ENCODE measurements around the gene CD2BP2. TPM values are rescaled to one million over a fixed set of nuclear protein-coding genes. Genes with fewer than 3 reads are reported as not detected.

CD2BP2 gene
- total and polyA plus RNA-seq, 2 of the 13 experiments (the other 11 are each of a cell fraction or from before 2014, with no cell fraction given): 24.9 to 54.6 TPM

DNA sequence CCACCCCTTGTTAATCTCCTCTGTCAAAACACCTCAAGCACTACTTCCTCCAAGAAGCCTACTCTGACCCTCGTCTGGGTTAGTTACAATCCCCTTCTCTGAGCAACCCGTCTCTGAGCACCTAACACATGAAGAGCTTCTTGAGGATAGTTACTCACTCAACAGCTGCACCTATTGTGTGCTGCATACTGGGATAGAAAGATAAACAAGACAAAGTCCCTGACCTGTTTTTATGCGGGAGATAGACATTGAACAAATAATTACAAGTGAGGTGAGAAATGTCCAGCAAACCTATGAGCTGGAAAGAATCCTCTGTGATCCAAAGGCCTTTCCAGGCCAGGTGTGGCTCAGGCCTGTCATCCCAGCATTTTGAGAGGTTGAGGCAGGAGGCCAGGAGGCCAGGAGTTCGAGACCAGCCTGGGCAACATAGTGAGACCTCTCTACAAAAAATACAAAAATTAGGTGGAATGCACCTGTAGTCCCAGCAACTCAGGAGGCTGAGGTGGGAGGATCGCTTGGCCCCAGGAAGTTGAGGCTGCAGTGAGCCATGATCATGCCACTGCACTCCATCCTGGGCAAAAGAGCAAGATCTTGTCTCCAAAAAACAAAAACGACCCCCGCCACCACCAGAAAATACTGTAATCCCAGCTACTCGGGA is 46.8 kb upstream of the CD2BP2 start (continued):
- TF ChIP-seq ZNF225 (CRISPR knock-in tag; IDR thresholded peaks at IDR 0.05) (no peak), ZNF337 (CRISPR knock-in tag; IDR thresholded peaks at IDR 0.05; ENCODE audit: borderline replicate concordance, low read depth) (peak; percentile 83; the same call in 1 of the 2 replicates), ZNF10 (CRISPR knock-in tag; IDR thresholded peaks at IDR 0.05; ENCODE audit: borderline replicate concordance, low read depth) (no peak), TARDBP (CRISPR knock-in tag; IDR thresholded peaks at IDR 0.05) (peak; percentile 75), ARNTL (CRISPR knock-in tag; IDR thresholded peaks at IDR 0.05) (peak; percentile 32; the same call in 1 of the 2 replicates), ELF3 (CRISPR knock-in tag; IDR thresholded peaks at IDR 0.05) (peak; percentile 75), CBX2 (IDR thresholded peaks at IDR 0.05; ENCODE audit: low read depth, low read length) (no peak), CBX2 (CRISPR knock-in tag; IDR thresholded peaks at IDR 0.05; ENCODE audit: low read depth) (0 out of 2 replicates have a peak, but pooled peaks have one; percentile 24), ZNF543 (CRISPR knock-in tag; IDR thresholded peaks at IDR 0.05) (peak; percentile 74; the same call in 1 of the 2 replicates), MIER3 (CRISPR knock-in tag; IDR thresholded peaks at IDR 0.05; ENCODE audit: borderline replicate concordance) (peak; percentile 85; the same call in 1 of the 2 replicates), MAZ (IDR thresholded peaks at IDR 0.05; ENCODE audit: borderline replicate concordance, low read depth, low read length) (no peak), MAZ (CRISPR knock-in tag; IDR thresholded peaks at IDR 0.05; ENCODE audit: low read depth) (0 out of 2 replicates have a peak, but pooled peaks have one; percentile 44), ZNF354B (CRISPR knock-in tag; IDR thresholded peaks at IDR 0.05) (no peak), MBNL3 (CRISPR knock-in tag; conservative IDR thresholded peaks at IDR 0.05) (no peak), MYNN (CRISPR knock-in tag; IDR thresholded peaks at IDR 0.05; ENCODE audit: low read depth) (no peak), KMT2A (CRISPR knock-in tag; IDR thresholded peaks at IDR 0.05) (no peak), ZNF761 (CRISPR knock-in tag; conservative IDR thresholded peaks at IDR 0.05) (no peak)
- TF ChIP-seq, protein P1, sequence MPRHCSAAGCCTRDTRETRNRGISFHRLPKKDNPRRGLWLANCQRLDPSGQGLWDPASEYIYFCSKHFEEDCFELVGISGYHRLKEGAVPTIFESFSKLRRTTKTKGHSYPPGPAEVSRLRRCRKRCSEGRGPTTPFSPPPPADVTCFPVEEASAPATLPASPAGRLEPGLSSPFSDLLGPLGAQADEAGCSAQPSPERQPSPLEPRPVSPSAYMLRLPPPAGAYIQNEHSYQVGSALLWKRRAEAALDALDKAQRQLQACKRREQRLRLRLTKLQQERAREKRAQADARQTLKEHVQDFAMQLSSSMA (CRISPR knock-in tag; IDR thresholded peaks at IDR 0.05): 0 out of 2 replicates have a peak, but pooled peaks have one; percentile 11
- TF ChIP-seq, protein P2, sequence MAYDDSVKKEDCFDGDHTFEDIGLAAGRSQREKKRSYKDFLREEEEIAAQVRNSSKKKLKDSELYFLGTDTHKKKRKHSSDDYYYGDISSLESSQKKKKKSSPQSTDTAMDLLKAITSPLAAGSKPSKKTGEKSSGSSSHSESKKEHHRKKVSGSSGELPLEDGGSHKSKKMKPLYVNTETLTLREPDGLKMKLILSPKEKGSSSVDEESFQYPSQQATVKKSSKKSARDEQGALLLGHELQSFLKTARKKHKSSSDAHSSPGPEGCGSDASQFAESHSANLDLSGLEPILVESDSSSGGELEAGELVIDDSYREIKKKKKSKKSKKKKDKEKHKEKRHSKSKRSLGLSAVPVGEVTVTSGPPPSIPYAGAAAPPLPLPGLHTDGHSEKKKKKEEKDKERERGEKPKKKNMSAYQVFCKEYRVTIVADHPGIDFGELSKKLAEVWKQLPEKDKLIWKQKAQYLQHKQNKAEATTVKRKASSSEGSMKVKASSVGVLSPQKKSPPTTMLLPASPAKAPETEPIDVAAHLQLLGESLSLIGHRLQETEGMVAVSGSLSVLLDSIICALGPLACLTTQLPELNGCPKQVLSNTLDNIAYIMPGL (CRISPR knock-in tag; IDR thresholded peaks at IDR 0.05; ENCODE audit: borderline replicate concordance in 1 of 2, low read depth in 1 of 2): peak; percentile 17 to 63; a peak in 2 of 4 replicates
- TF ChIP-seq, protein P3, sequence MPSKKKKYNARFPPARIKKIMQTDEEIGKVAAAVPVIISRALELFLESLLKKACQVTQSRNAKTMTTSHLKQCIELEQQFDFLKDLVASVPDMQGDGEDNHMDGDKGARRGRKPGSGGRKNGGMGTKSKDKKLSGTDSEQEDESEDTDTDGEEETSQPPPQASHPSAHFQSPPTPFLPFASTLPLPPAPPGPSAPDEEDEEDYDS (CRISPR knock-in tag; IDR thresholded peaks at IDR 0.05): peak; percentile 82; the same call in 1 of the 2 replicates
- TF ChIP-seq, protein P4, sequence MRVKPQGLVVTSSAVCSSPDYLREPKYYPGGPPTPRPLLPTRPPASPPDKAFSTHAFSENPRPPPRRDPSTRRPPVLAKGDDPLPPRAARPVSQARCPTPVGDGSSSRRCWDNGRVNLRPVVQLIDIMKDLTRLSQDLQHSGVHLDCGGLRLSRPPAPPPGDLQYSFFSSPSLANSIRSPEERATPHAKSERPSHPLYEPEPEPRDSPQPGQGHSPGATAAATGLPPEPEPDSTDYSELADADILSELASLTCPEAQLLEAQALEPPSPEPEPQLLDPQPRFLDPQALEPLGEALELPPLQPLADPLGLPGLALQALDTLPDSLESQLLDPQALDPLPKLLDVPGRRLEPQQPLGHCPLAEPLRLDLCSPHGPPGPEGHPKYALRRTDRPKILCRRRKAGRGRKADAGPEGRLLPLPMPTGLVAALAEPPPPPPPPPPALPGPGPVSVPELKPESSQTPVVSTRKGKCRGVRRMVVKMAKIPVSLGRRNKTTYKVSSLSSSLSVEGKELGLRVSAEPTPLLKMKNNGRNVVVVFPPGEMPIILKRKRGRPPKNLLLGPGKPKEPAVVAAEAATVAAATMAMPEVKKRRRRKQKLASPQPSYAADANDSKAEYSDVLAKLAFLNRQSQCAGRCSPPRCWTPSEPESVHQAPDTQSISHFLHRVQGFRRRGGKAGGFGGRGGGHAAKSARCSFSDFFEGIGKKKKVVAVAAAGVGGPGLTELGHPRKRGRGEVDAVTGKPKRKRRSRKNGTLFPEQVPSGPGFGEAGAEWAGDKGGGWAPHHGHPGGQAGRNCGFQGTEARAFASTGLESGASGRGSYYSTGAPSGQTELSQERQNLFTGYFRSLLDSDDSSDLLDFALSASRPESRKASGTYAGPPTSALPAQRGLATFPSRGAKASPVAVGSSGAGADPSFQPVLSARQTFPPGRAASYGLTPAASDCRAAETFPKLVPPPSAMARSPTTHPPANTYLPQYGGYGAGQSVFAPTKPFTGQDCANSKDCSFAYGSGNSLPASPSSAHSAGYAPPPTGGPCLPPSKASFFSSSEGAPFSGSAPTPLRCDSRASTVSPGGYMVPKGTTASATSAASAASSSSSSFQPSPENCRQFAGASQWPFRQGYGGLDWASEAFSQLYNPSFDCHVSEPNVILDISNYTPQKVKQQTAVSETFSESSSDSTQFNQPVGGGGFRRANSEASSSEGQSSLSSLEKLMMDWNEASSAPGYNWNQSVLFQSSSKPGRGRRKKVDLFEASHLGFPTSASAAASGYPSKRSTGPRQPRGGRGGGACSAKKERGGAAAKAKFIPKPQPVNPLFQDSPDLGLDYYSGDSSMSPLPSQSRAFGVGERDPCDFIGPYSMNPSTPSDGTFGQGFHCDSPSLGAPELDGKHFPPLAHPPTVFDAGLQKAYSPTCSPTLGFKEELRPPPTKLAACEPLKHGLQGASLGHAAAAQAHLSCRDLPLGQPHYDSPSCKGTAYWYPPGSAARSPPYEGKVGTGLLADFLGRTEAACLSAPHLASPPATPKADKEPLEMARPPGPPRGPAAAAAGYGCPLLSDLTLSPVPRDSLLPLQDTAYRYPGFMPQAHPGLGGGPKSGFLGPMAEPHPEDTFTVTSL (CRISPR knock-in tag; IDR thresholded peaks at IDR 0.05; ENCODE audit: borderline replicate concordance): peak; percentile 82; the same call in 1 of the 2 replicates
